ENCODE measurements around the gene BFAR. TPM values are rescaled to one million over a fixed set of nuclear protein-coding genes. Genes with fewer than 3 reads are reported as not detected.

BFAR gene
- total and polyA plus RNA-seq, 9 of the 15 experiments (the other 6 are each of a cell fraction or from before 2014, with no cell fraction given): 45.0 to 82.6 (median 60.4) TPM

DNA sequence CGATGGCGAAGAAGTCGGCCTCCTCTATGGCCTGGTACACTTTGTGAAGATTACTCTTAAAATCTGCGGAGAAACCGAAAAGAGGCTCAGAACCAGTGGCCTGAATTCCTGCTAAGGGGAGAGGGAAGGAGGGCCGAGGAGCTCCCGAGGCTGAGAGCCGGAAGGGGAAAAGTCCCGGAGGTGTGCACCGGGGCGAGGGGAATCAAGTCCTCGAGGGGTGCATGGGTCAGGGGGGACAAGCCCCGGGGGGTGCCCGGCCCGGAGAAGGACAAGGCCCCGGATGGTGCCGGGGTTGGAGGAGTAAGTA lies 3.2 kb upstream of the BFAR start (continued):
- peak; percentile 34 for TF ChIP-seq NFRKB (IDR thresholded peaks at IDR 0.05; ENCODE audit: low read depth)
- TF ChIP-seq, protein P1, sequence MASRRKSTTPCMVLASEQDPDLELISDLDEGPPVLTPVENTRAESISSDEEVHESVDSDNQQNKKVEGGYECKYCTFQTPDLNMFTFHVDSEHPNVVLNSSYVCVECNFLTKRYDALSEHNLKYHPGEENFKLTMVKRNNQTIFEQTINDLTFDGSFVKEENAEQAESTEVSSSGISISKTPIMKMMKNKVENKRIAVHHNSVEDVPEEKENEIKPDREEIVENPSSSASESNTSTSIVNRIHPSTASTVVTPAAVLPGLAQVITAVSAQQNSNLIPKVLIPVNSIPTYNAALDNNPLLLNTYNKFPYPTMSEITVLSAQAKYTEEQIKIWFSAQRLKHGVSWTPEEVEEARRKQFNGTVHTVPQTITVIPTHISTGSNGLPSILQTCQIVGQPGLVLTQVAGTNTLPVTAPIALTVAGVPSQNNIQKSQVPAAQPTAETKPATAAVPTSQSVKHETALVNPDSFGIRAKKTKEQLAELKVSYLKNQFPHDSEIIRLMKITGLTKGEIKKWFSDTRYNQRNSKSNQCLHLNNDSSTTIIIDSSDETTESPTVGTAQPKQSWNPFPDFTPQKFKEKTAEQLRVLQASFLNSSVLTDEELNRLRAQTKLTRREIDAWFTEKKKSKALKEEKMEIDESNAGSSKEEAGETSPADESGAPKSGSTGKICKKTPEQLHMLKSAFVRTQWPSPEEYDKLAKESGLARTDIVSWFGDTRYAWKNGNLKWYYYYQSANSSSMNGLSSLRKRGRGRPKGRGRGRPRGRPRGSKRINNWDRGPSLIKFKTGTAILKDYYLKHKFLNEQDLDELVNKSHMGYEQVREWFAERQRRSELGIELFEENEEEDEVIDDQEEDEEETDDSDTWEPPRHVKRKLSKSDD (conservative IDR thresholded peaks at IDR 0.05; ENCODE audit: low read length): no peak
- peak; percentile 31; the same call in 1 of the 2 replicates for TF ChIP-seq HDAC2 (IDR thresholded peaks at IDR 0.05)
- TF ChIP-seq, protein P2, sequence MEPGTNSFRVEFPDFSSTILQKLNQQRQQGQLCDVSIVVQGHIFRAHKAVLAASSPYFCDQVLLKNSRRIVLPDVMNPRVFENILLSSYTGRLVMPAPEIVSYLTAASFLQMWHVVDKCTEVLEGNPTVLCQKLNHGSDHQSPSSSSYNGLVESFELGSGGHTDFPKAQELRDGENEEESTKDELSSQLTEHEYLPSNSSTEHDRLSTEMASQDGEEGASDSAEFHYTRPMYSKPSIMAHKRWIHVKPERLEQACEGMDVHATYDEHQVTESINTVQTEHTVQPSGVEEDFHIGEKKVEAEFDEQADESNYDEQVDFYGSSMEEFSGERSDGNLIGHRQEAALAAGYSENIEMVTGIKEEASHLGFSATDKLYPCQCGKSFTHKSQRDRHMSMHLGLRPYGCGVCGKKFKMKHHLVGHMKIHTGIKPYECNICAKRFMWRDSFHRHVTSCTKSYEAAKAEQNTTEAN (CRISPR knock-in tag; IDR thresholded peaks at IDR 0.05): peak; percentile 54; the same call in 1 of the 2 replicates
- no peak for TF ChIP-seq ZNF124 (CRISPR knock-in tag; IDR thresholded peaks at IDR 0.05)
- TF ChIP-seq ZBTB40 (IDR thresholded peaks at IDR 0.05): 0 out of 2 replicates have a peak, but pooled peaks have one; percentile 7
- TF ChIP-seq ZBTB40 (CRISPR knock-in tag; IDR thresholded peaks at IDR 0.05): no peak
- TF ChIP-seq, protein P3, sequence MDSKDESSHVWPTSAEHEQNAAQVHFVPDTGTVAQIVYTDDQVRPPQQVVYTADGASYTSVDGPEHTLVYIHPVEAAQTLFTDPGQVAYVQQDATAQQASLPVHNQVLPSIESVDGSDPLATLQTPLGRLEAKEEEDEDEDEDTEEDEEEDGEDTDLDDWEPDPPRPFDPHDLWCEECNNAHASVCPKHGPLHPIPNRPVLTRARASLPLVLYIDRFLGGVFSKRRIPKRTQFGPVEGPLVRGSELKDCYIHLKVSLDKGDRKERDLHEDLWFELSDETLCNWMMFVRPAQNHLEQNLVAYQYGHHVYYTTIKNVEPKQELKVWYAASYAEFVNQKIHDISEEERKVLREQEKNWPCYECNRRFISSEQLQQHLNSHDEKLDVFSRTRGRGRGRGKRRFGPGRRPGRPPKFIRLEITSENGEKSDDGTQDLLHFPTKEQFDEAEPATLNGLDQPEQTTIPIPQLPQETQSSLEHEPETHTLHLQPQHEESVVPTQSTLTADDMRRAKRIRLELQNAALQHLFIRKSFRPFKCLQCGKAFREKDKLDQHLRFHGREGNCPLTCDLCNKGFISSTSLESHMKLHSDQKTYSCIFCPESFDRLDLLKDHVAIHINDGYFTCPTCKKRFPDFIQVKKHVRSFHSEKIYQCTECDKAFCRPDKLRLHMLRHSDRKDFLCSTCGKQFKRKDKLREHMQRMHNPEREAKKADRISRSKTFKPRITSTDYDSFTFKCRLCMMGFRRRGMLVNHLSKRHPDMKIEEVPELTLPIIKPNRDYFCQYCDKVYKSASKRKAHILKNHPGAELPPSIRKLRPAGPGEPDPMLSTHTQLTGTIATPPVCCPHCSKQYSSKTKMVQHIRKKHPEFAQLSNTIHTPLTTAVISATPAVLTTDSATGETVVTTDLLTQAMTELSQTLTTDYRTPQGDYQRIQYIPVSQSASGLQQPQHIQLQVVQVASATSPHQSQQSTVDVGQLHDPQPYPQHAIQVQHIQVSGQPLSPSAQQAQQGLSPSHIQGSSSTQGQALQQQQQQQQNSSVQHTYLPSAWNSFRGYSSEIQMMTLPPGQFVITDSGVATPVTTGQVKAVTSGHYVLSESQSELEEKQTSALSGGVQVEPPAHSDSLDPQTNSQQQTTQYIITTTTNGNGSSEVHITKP (IDR thresholded peaks at IDR 0.05; ENCODE audit: partially characterized antibody): no peak
- TF ChIP-seq POLR2H (tag; IDR thresholded peaks at IDR 0.05; ENCODE audit: low read depth): no peak
- no peak for TF ChIP-seq ZNF507 (tag; conservative IDR thresholded peaks at IDR 0.05)
- no peak for TF ChIP-seq NFIC (IDR thresholded peaks at IDR 0.05)

All from K562 (cell line).